Lung (tissue), 12 donors: Measurements from ENCODE around the gene ANKRD40. TPM values are rescaled to one million over a fixed set of nuclear protein-coding genes. Genes with fewer than 3 reads are reported as not detected.
A peak's percentile ranks its signal among the peaks of the same experiment; 100 is the strongest.

Experiments
- ATAC-seq: fragments of 200-7000 bp; cut with Tn5 transposase; one replicate; pipeline ENCODE4 v1.9.1; 2020; ENCODE audit warnings: moderate number of reproducible peaks; ENCODE audit not compliant: insufficient read depth, low FRiP score
- DNase-seq, 3 donors: peaks; one replicate each; pipeline ENCODE4 v3.0.0-alpha.2; 2013 to 2017
- H3K27ac ChIP-seq, 2 donors: one replicate each; pipeline ENCODE4 v1.5.1; 2013; ENCODE audit warnings: mild to moderate bottlenecking in 2 of 2, moderate library complexity in 2 of 2, control low read depth in 1 of 2, inconsistent platforms in 1 of 2, low read depth in 1 of 2, low read length in 1 of 2
- H3K27me3 ChIP-seq, 3 donors: one replicate each; pipeline ENCODE4 v1.5.1; 2013; ENCODE audit warnings: low read length in 2 of 3; ENCODE audit not compliant: control insufficient read depth in 3 of 3, insufficient read depth in 3 of 3
- H3K36me3 ChIP-seq, 4 donors: one replicate each; pipeline ENCODE4 v1.5.1; 2013; ENCODE audit warnings: low read length in 4 of 4, mild to moderate bottlenecking in 1 of 4, moderate library complexity in 1 of 4; ENCODE audit not compliant: control insufficient read depth in 4 of 4, insufficient read depth in 4 of 4
- H3K4me1 ChIP-seq, 5 donors: one replicate each; pipeline ENCODE4 v1.5.1; 2013; ENCODE audit warnings: low read length in 5 of 5, mild to moderate bottlenecking in 2 of 5, moderate library complexity in 1 of 5; ENCODE audit not compliant: control insufficient read depth in 5 of 5, insufficient read depth in 5 of 5
- H3K4me3 ChIP-seq: one replicate; pipeline ENCODE4 v1.5.1; 2013; ENCODE audit warnings: mild to moderate bottlenecking, control low read depth, moderate library complexity
- H3K9ac ChIP-seq, 2 donors: one replicate each; pipeline ENCODE4 v1.5.1; 2013; ENCODE audit warnings: low read length in 2 of 2, control low read depth in 1 of 2; ENCODE audit not compliant: insufficient read depth in 1 of 2
- H3K9me3 ChIP-seq, 4 donors: one replicate each; pipeline ENCODE4 v1.5.1; 2013; ENCODE audit warnings: low read length in 3 of 4, mild to moderate bottlenecking in 1 of 4, moderate library complexity in 1 of 4; ENCODE audit not compliant: control insufficient read depth in 4 of 4, insufficient read depth in 3 of 4
- WGBS, 2 donors: extraction: QIAGEN DNeasy Blood & Tissue Kit; methylation state at CpG; one replicate each; pipeline ENCODE4 v1.1.7; 2013; 5-methylcytosine and 5-hydroxymethylcytosine counted together
- polyA plus RNA-seq, 2 donors: library from polyadenylated mRNA; stranded (reverse); fragments of 200-250 nt; gene quantifications; one replicate each; pipeline ENCODE4 v1.2.1, GENCODE V29; 2013
- total RNA-seq, 2 donors: library from RNA; depleted of rRNA in 1 of 2; stranded (reverse); fragments of >200 nt in 1 of 2; gene quantifications; one replicate each; pipeline ENCODE4 v1.2.1, GENCODE V29; 2014 to 2021
- TF ChIP-seq, protein P1 (sequence below): IDR thresholded peaks from 2 replicates; pipeline ENCODE4 v1.5.1; 2012; ENCODE audit warnings: mild to moderate bottlenecking; ENCODE audit errors: control extremely low read depth, extremely low read depth
- donor health status: control.
- donor health status: control.
- donor health status: Bipolar disorder and iron deficiency.
- donor health status: healthy.
- donor health status: DM: yes; HTN: yes; CAD: no.

ANKRD40 gene
- total and polyA plus RNA-seq, 4 donors = 14.6 to 38.9 (median 25.1) TPM

DNA sequence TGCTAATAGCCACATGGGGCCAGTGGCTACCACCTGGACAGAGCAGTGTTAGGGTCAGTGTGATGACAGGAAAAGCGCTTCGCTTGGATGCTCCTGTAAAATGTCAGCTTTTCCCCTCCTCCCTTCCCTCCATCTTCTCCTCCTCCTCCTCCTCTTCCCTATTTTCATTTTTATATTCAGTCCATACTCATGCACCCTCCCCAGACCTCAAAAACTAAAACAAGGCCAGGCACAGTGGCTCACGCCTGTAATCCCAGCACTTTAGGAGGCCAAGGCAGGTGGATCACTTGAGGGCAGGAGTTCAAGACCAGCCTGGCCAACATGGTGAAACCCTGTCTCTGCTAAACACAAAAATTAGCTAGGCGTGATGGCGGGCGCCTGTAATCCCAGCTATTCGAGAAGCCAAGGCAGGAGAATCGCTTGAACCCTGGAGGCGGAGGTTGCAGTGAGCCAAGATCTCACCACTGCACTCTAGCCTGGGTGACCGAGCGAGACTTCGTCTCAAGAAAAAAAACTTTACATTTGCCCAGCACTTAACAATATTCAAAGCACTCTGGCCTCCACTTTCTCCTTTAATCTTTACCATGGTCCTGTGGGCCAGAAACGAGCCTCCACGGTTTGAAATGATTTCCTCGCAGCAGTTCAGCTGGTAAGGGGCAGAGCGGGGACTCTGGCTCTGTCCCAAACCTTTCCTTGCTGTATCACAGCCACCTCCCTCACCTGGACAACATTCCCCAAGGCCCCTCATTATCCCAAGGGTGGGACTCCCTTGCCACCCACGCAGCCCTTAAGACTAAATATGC lies 21.8 kb downstream of the ANKRD40 start:
- 70 to 82% methylated on average over 17 of the region's 17 CpGs for WGBS, 2 donors
- Histone ChIP-seq H3K27me3 (no peaks in the 10 kb centered on the region), H3K4me3 (no peak overlapping the region), H3K9me3 (no peaks in the 10 kb centered on the region), H3K27ac (peak overlapping the region in 1 of 2 donors; percentile 2), H3K36me3 (peaks cover 0 to 4% (median 0%) of the 10 kb centered on the region in 4 donors), H3K4me1 (peaks cover 0 to 21% (median 12%) of the 10 kb centered on the region in 5 donors), H3K9ac (no peak overlapping the region)
- TF ChIP-seq, protein P1, sequence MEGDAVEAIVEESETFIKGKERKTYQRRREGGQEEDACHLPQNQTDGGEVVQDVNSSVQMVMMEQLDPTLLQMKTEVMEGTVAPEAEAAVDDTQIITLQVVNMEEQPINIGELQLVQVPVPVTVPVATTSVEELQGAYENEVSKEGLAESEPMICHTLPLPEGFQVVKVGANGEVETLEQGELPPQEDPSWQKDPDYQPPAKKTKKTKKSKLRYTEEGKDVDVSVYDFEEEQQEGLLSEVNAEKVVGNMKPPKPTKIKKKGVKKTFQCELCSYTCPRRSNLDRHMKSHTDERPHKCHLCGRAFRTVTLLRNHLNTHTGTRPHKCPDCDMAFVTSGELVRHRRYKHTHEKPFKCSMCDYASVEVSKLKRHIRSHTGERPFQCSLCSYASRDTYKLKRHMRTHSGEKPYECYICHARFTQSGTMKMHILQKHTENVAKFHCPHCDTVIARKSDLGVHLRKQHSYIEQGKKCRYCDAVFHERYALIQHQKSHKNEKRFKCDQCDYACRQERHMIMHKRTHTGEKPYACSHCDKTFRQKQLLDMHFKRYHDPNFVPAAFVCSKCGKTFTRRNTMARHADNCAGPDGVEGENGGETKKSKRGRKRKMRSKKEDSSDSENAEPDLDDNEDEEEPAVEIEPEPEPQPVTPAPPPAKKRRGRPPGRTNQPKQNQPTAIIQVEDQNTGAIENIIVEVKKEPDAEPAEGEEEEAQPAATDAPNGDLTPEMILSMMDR = no peak
- peak in 1 of 3 donors; percentile 29 for DNase-seq
- ATAC-seq = no peak

DNA sequence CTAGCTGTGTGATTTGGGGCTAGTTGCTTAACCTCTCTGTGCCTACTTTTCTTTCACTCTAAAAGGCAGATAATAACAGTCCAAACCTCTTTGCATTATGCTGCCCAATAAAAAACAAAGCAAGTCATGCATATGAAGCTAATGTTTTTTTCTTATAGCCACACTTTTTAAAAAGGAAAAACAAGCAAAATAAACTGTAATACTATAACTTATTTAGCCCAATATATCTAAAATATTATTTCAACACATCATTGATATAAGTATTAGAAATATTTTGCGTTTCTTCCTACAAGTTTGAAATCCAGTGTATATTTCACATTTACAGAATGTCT lies 22.4 kb downstream of the ANKRD40 start:
- H3K4me1 ChIP-seq = peaks cover 0 to 15% (median 8%) of the 10 kb centered on the region in 5 donors
- peaks cover 0 to 4% (median 0%) of the 10 kb centered on the region in 4 donors for H3K36me3 ChIP-seq
- H3K4me3 ChIP-seq = no peak overlapping the region
- H3K27me3 ChIP-seq = no peaks in the 10 kb centered on the region
- ATAC-seq = no peak
- H3K9ac ChIP-seq = no peak overlapping the region
- 95 to 98% methylated on average over 1 of the region's 1 CpG for WGBS, 2 donors
- H3K9me3 ChIP-seq = no peaks in the 10 kb centered on the region
- no peak overlapping the region for H3K27ac ChIP-seq
- no peak for DNase-seq
- TF ChIP-seq, protein P1 = no peak

DNA sequence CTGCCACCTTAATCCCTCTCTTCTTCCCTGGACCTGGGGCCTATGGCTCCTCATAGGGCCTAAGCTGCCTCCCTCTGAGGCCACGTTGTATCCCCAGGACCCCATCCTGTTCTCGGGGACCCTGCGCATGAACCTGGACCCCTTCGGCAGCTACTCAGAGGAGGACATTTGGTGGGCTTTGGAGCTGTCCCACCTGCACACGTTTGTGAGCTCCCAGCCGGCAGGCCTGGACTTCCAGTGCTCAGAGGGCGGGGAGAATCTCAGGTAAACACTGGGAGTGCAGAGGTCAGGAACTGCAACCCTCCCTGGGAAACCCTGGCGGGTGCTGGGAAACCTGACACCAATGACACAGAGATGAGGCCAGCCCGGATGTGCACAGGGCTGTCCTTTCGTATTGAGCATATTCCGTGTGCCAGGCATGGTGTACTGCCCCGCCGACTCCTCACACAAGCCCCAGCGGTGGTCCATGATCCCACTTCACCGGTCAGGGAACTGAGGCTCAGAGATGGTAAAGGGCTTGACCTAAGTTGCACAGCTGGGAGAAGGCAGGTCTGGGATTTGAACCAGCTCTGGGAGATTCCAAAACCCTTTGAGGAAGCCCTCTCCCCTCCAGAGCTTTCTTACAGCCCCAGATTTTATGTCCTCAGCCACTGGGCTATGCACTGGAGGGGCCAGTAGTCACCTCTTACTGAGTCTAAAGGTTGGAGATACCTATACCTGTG lies 22.9 kb downstream of the ANKRD40 start:
- no peaks in the 10 kb centered on the region for H3K9me3 ChIP-seq
- H3K4me3 ChIP-seq = no peak overlapping the region
- WGBS, 2 donors = 87 to 91% methylated on average over 15 of the region's 15 CpGs
- DNase-seq (no peak), ATAC-seq (no peak)
- no peaks in the 10 kb centered on the region for H3K27me3 ChIP-seq
- no peak overlapping the region for H3K9ac ChIP-seq
- peaks cover 0 to 4% (median 0%) of the 10 kb centered on the region in 4 donors for H3K36me3 ChIP-seq
- H3K27ac ChIP-seq = no peak overlapping the region
- peaks cover 0 to 13% (median 8%) of the 10 kb centered on the region in 5 donors for H3K4me1 ChIP-seq
- TF ChIP-seq, protein P1 = no peak
